Measurements from ENCODE around the gene ZNF592. TPM values are rescaled to one million over a fixed set of nuclear protein-coding genes. Genes with fewer than 3 reads are reported as not detected.
A peak's percentile ranks its signal among the peaks of the same experiment; 100 is the strongest.

Gene ZNF592
- total and polyA plus RNA-seq, 9 of the 15 experiments (the other 6 are each of a cell fraction or from before 2014, with no cell fraction given), result 0.88 to 23.8 (median 7.4) TPM

DNA sequence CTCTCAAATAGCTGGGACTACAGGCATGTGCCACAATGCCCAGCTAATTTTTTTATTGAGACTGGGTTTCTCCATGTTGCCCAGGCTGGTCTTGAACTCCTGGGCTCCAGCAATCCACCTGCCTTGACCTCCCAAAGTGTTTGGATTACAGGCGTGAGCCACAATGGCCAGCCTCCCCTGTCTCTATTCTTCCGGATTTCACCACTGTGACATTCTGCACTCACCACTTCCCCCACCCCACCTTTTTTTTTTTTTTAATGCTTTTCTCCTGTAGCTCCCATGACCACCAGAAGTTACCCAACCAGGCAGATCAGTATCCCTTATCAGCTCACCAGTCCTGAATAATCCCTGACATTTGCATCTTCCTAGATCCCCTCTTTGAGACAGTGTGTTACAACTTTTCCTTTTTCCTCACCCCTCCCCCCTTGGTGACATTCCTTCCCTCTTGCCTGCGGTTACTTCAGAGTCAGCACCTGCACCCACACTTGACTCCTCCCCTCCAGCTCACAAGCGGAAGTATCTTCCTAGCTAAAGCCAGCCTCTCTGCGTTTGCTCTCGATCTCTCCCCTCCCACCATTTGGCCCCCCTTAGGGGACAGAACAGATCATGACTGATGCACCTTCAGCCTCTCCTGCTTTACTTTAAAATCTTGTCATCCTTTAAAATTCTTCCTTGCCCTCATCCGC is 13.5 kb upstream of the ZNF592 start (continued):
- TF ChIP-seq MAFG (tag; conservative IDR thresholded peaks at IDR 0.05) (0 out of 2 replicates have a peak, but pooled peaks have one; percentile 22), ETV1 (tag; conservative IDR thresholded peaks at IDR 0.05; ENCODE audit: low read depth) (peak; percentile 81), ZNF23 (CRISPR knock-in tag; IDR thresholded peaks at IDR 0.05) (no peak), U2AF2 (optimal IDR thresholded peaks at IDR 0.05; ENCODE audit: low read depth, low read length) (no peak), MYBL2 (IDR thresholded peaks at IDR 0.05; ENCODE audit: low read depth) (no peak), MYBL2 (CRISPR knock-in tag; IDR thresholded peaks at IDR 0.05; ENCODE audit: borderline replicate concordance) (no peak), MCM5 (IDR thresholded peaks at IDR 0.05; ENCODE audit: low read depth) (no peak), ZNF41 (CRISPR knock-in tag; conservative IDR thresholded peaks at IDR 0.05) (no peak), TOE1 (IDR thresholded peaks at IDR 0.05; ENCODE audit: borderline replicate concordance) (peak; percentile 82), TOE1 (CRISPR knock-in tag; IDR thresholded peaks at IDR 0.05; ENCODE audit: borderline replicate concordance, low read depth) (no peak), PTTG1 (tag; IDR thresholded peaks at IDR 0.05; ENCODE audit: low read depth) (no peak), SIN3B (IDR thresholded peaks at IDR 0.05; ENCODE audit: low read depth) (no peak), ZNF584 (CRISPR knock-in tag; IDR thresholded peaks at IDR 0.05; ENCODE audit: low read depth) (0 out of 2 replicates have a peak, but pooled peaks have one; percentile 48), HES1 (IDR thresholded peaks at IDR 0.05; ENCODE audit: low read depth) (peak; percentile 61), CC2D1A (IDR thresholded peaks at IDR 0.05) (peak; percentile 80), MECOM (CRISPR knock-in tag; IDR thresholded peaks at IDR 0.05) (peak; percentile 45; the same call in 1 of the 2 replicates), KLF6 (CRISPR knock-in tag; IDR thresholded peaks at IDR 0.05; ENCODE audit: borderline replicate concordance) (no peak), GTF2E2 (tag; IDR thresholded peaks at IDR 0.05) (0 out of 2 replicates have a peak, but pooled peaks have one; percentile 28), HDAC1 (IDR thresholded peaks at IDR 0.05) (peak in 1 of 2 experiments; percentile 89; a peak in 3 of 4 replicates), SREBF1 (IDR thresholded peaks at IDR 0.05; ENCODE audit: borderline replicate concordance, low read depth, low read length) (no peak), NCOA1 (IDR thresholded peaks at IDR 0.05; ENCODE audit: low read depth) (peak; percentile 86), NFRKB (IDR thresholded peaks at IDR 0.05; ENCODE audit: low read depth) (peak; percentile 97), POLR2AphosphoS5 (IDR thresholded peaks at IDR 0.05; ENCODE audit: control insufficient read depth, insufficient read depth, low read depth, low read length) (peak; percentile 59; the same call in 1 of the 2 replicates), EP300 (IDR thresholded peaks at IDR 0.05; ENCODE audit: low read length) (peak; percentile 81)
- TF ChIP-seq, protein P1, sequence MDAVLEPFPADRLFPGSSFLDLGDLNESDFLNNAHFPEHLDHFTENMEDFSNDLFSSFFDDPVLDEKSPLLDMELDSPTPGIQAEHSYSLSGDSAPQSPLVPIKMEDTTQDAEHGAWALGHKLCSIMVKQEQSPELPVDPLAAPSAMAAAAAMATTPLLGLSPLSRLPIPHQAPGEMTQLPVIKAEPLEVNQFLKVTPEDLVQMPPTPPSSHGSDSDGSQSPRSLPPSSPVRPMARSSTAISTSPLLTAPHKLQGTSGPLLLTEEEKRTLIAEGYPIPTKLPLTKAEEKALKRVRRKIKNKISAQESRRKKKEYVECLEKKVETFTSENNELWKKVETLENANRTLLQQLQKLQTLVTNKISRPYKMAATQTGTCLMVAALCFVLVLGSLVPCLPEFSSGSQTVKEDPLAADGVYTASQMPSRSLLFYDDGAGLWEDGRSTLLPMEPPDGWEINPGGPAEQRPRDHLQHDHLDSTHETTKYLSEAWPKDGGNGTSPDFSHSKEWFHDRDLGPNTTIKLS (IDR thresholded peaks at IDR 0.05; ENCODE audit: borderline replicate concordance, low read depth), result peak; percentile 63
- TF ChIP-seq, protein P2, sequence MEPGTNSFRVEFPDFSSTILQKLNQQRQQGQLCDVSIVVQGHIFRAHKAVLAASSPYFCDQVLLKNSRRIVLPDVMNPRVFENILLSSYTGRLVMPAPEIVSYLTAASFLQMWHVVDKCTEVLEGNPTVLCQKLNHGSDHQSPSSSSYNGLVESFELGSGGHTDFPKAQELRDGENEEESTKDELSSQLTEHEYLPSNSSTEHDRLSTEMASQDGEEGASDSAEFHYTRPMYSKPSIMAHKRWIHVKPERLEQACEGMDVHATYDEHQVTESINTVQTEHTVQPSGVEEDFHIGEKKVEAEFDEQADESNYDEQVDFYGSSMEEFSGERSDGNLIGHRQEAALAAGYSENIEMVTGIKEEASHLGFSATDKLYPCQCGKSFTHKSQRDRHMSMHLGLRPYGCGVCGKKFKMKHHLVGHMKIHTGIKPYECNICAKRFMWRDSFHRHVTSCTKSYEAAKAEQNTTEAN (CRISPR knock-in tag; IDR thresholded peaks at IDR 0.05), result no peak

All from K562 (cell line).